ENCODE results near the gene ZIC2. TPM values are rescaled to one million over a fixed set of nuclear protein-coding genes. Genes with fewer than 3 reads are reported as not detected.

The ZIC2 gene
- total RNA-seq, 1 experiment from 2014 or later, result 426 TPM

DNA sequence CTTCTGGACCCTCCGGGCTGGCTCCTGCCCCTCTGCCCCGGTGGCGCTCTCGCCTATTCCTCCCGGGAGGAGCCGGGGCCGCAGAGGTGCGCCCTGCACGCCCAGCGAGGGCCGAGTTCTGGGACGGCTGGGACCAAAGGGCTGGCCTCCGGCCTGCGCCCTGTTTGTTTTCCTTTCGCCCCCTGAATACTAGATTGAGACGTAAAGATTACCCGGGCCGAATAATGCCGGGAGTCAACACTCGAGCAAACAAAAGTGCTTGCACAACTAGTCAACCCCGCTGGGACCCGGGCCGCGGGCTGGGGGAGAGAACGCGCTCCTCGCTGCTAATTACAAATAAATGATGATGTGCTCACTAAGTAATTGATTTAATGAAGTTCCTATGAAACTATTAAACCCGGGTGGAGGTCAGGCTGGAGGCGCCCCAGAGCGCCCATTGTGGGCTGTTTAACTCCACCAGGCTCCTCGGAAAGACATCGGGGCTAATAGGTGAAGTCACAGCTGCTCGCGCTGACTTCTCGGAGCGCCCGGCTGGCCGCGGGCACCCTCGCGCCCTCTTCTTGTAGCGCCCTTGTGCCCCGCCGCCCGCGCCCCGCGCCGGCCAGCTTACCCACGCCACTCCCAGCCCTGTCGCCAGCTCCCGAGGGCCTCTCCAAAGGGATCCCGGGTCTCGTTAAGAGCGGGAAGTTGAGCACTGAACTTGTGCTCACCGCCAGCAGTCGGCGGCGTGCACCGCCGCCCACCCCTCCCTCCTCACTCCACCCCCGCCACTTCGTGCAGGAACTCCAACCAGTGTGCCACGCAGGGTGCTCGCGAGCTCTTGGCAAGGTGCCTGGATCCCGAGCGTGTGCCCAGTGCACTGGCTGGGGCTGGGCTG lies 24.9 kb upstream of the ZIC2 start:
- H4K8ac ChIP-seq (replicated peaks; ENCODE audit: insufficient read length, low read depth, low read length), result no peak overlapping the region
- no CpG with 5 or more reads among the region's 68 CpGs for WGBS (ENCODE audit: extremely low coverage, insufficient read length, low lambda C conversion rate)
- peak; percentile 56 for DNase-seq
- H3K23ac ChIP-seq (ENCODE audit: insufficient read length, low read depth, low read length), result no peak overlapping the region
- peaks cover 42% of the 10 kb centered on the region for H3K23me2 ChIP-seq (ENCODE audit: insufficient read length, low read depth, low read length, poor library complexity, severe bottlenecking)
- H2BK120ac ChIP-seq (ENCODE audit: low read depth, low read length, poor library complexity, severe bottlenecking), result no peak overlapping the region
- no peak overlapping the region for H3K9ac ChIP-seq (ENCODE audit: extremely low read depth, insufficient read length, low read length)
- H3K14ac ChIP-seq (ENCODE audit: insufficient read depth, low read length), result no peak overlapping the region
- H2BK20ac ChIP-seq (ENCODE audit: low read depth, low read length, poor library complexity, severe bottlenecking), result no peak overlapping the region
- H2BK12ac ChIP-seq (ENCODE audit: insufficient read length, low read depth, low read length), result no peak overlapping the region
- no peak overlapping the region for H2AK5ac ChIP-seq (ENCODE audit: insufficient read length, low read length)
- peak overlapping the region; percentile 87 for H3K4me2 ChIP-seq (ENCODE audit: insufficient read depth, insufficient read length, low read length)
- no peaks in the 10 kb centered on the region for H3K79me2 ChIP-seq (ENCODE audit: insufficient read depth, low read length)
- Mint-ChIP-seq H3K4me1 (peaks cover 51 to 56% of the 10 kb centered on the region in 2 experiments), H3K4me3 (peak overlapping the region; percentile 73 to 89), H3K36me3 (ENCODE audit: insufficient read depth in 1 of 3, low read depth in 3 of 3) (no peaks in the 10 kb centered on the region; a peak in 1 of 7 replicates), H3K27me3 (ENCODE audit: low read depth) (peaks cover 95% of the 10 kb centered on the region), H3K27ac (peak overlapping the region in 1 of 3 experiments; percentile 65; a peak in 1 of 7 replicates), H3K9me3 (no peaks in the 10 kb centered on the region)
- H2AFZ ChIP-seq (ENCODE audit: low read length), result no peak overlapping the region
- no peak overlapping the region for H3K56ac ChIP-seq (ENCODE audit: insufficient read length, low read depth, low read length)
- no peak overlapping the region for H4K91ac ChIP-seq (ENCODE audit: insufficient read length, low read depth, low read length)
- no peak overlapping the region for H2BK15ac ChIP-seq (ENCODE audit: low read depth, low read length)
- H3K79me1 ChIP-seq (ENCODE audit: insufficient read depth, low read depth, low read length, poor library complexity, severe bottlenecking), result no peaks in the 10 kb centered on the region
- H3K9me3 ChIP-seq (ENCODE audit: control insufficient read depth, low read depth, low read length), result no peaks in the 10 kb centered on the region
- no peak; the same call in 2 of the 3 replicates for TF ChIP-seq CTCF (conservative IDR thresholded peaks at IDR 0.05)
- H2BK5ac ChIP-seq (ENCODE audit: insufficient read length, low read length), result no peak overlapping the region
- no peak overlapping the region for H3K27ac ChIP-seq (ENCODE audit: insufficient read length, low read depth, low read length)
- no peaks in the 10 kb centered on the region for H4K20me1 ChIP-seq (ENCODE audit: control insufficient read depth, insufficient read depth, insufficient read length)
- peaks cover 34% of the 10 kb centered on the region; the same call in 1 of the 2 replicates for H3K27me3 ChIP-seq (ENCODE audit: insufficient read depth, low read length)
- peaks cover 4% of the 10 kb centered on the region; the same call in 1 of the 2 replicates for H3K4me1 ChIP-seq (ENCODE audit: insufficient read depth, low read length)
- H3K4ac ChIP-seq (ENCODE audit: low read depth, low read length), result no peak overlapping the region
- H3T11ph ChIP-seq (ENCODE audit: low read length), result no peak overlapping the region
- H3K18ac ChIP-seq (ENCODE audit: insufficient read length, low read depth, low read length), result no peak overlapping the region
- H4K5ac ChIP-seq (ENCODE audit: insufficient read length, low read depth, low read length), result no peak overlapping the region

Measured in H9 (cell line).